Epithelial cell of esophagus (primary cell): ENCODE data around the gene MERTK.
A peak's percentile ranks its signal among the peaks of the same experiment; 100 is the strongest.
"Not testable (repeated sequence)": the region's sequence is repeated elsewhere in the genome, so short reads cannot be mapped to it uniquely, and the experiment has no call there.

Experiments
- DNase-seq: peaks from one replicate; pipeline ENCODE4 v3.0.0; 2010; ENCODE audit warnings: low read depth
- H3K4me3 ChIP-seq: 2 replicates; pipeline ENCODE4 v1.5.1; 2011; ENCODE audit warnings: mild to moderate bottlenecking, low read length, control low read depth
- TF ChIP-seq, protein P1 (sequence below): IDR thresholded peaks from 2 replicates; pipeline ENCODE4 v1.5.1; 2011; ENCODE audit warnings: low read depth, mild to moderate bottlenecking, low read length, control low read depth, inconsistent platforms; ENCODE audit not compliant: insufficient read depth; ENCODE audit errors: missing control alignments

MERTK gene

DNA sequence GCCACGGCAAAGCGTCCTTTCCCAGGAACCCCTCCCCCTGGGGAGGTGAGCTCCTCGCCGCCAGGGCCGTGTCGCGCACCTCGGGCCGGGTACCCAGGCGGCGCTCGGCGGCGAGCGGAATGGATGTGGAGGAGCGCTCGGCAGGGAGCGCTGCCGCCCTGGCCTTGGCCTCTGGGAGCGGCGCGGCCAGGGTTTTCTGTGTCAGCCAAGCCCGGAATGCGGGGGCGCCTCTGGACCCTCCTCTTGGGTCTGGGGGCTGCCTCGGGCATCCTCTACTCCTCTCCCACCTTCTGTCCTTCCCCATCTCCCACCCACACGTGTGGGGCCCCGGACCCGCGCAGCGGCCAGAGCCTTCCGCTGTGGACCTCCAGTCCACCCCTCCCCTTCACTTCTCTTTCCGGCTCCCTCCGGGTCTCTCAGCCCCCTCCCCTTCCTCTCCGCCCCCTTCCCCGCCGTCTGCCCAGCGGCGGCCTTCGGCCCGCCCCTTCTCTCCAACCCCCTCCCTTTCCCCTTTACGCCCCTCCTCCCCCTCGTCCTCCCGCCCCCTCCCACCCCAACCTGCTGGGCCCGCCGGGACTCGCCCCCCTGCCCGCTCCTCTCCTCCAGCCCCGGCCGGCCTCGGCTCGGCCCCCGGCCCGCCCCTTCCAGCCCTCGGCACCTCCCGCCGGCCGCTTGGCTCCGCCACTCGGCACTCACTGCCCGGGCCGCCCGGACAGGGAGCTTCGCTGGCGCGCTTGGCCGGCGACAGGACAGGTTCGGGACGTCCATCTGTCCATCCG, at the start of gene MERTK:
TSS of gene MERTK (plus strand) at position 684 of the 779 bp plus-strand sequence. CDS start 129 bp downstream, outside the sequence.
- TF ChIP-seq, protein P1, sequence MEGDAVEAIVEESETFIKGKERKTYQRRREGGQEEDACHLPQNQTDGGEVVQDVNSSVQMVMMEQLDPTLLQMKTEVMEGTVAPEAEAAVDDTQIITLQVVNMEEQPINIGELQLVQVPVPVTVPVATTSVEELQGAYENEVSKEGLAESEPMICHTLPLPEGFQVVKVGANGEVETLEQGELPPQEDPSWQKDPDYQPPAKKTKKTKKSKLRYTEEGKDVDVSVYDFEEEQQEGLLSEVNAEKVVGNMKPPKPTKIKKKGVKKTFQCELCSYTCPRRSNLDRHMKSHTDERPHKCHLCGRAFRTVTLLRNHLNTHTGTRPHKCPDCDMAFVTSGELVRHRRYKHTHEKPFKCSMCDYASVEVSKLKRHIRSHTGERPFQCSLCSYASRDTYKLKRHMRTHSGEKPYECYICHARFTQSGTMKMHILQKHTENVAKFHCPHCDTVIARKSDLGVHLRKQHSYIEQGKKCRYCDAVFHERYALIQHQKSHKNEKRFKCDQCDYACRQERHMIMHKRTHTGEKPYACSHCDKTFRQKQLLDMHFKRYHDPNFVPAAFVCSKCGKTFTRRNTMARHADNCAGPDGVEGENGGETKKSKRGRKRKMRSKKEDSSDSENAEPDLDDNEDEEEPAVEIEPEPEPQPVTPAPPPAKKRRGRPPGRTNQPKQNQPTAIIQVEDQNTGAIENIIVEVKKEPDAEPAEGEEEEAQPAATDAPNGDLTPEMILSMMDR: no peak
- DNase-seq: peak; percentile 61
- peak within 1 kb of the TSS; percentile 47 for H3K4me3 ChIP-seq

DNA sequence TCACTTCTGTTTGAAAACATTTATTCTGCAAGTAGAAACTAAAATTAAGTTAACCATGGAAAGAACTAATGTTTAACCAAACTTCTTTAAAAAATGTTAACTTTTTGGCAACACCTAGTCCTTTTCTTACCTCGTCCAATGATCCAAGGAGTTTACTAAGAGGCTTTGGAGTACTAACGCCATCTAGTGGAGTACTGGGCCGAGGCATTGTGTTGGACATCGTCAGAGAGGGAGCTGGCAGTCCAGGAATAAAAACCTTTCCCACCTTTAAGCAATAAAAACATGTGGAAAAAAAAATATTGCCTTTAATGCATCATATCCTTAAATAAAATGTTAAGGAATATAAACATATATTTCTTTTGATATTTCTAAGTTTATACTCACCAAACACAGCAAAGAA, 47.8 kb upstream of the MERTK start:
- TF ChIP-seq, protein P1: peak; percentile 49
- not testable (repeated sequence) for H3K4me3 ChIP-seq
- DNase-seq: peak; percentile 36

DNA sequence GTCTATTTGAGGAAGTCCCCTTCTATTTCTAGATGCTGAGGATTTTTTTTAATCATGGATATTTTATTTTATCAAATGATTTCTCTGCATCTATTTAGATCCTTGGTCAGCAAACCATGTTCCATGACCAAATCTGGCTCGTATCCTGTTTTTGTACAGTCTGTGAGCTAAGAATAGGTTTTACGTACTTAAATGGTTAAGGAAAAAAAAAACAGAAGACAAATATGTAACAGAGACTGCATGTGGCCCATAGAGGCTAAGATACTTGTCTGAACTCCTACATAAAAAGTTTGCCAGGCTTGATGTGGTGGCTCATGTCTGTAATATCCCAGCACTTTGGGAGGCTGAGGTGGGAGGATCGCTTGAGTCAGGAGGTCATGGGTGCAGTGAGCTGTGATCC, 45.9 kb upstream of the MERTK start:
- H3K4me3 ChIP-seq, DNase-seq: not testable (repeated sequence)

- DNase-seq, H3K4me3 ChIP-seq: not testable (repeated sequence)
Measured at GRCh38 chr2:111860005-111860404, 38.4 kb upstream of the MERTK start.

- not testable (repeated sequence) for DNase-seq, H3K4me3 ChIP-seq
Measured at GRCh38 chr2:111865124-111865523, 33.3 kb upstream of the MERTK start.

DNA sequence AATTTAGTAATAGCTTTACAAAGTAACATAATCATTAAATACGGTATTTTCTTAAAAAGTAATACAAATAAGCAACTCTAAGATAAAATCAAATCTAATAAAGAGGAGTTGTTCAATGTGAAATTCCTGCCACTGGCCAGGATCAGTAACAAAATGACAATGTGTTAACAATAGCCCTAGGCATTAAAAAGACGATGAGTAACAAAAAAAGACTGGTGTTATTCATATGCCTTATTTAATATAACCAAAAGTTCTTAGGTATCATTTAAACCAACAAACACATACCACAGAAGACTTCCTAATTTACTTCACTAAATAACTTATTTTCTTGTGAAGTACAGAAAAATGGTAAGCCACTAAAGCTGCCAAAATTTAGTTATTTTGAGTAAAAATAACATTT, 25.6 kb upstream of the MERTK start:
- DNase-seq, H3K4me3 ChIP-seq: not testable (repeated sequence)

DNA sequence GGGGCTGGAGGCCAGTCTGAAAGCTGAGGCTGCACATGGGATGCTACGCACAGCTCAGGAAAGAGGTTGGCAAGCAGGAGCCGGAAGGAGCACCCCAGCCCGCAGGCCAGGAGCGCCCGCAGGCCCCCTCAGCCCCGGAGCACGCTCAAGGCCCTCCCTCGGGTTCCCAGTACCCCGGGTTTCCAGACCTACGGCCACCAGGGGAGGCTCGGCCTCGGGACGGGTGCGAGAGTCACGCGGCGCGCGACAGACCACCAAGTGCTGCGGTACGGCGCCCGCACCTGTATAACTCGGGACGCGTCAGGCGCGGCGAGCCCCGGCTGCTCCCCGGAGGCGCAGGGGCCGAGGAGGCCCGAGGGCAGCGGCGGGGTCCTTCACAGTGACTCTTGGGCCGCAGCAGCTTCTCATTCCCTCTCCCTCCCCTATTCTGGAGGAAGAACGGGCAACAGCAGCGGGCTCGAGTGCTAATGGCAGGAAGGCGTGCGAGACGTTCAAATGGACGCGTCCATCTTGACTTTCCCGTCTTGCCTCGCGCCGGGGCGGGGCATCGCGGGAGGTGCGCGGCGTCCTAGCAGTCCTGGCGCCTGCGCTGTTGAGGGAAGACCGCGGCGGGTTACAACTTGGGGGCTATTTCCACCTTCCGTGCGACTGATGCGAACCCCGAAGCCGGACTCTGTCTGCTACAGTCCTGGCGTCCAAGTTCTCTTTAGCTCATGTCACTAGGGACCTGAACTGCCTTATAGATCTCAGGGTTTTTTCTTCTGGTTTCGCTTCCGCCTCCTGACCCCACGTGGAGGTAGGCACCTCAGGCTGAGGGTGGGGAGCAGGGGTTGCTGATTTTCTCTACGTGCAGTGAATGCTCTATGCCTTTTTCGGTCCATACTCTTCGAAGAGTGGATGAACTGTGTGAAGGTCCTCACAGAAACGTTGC, 14.5 kb upstream of the MERTK start, which contains the start of gene ANAPC1:
TSS of gene ANAPC1 (minus strand) at position 533 of the 931 bp plus-strand sequence. CDS start 3,368 bp downstream, outside the sequence.
- DNase-seq: peak; percentile 88
- peak within 1 kb of the TSS; percentile 85 for H3K4me3 ChIP-seq
- TF ChIP-seq, protein P1: no peak

DNA sequence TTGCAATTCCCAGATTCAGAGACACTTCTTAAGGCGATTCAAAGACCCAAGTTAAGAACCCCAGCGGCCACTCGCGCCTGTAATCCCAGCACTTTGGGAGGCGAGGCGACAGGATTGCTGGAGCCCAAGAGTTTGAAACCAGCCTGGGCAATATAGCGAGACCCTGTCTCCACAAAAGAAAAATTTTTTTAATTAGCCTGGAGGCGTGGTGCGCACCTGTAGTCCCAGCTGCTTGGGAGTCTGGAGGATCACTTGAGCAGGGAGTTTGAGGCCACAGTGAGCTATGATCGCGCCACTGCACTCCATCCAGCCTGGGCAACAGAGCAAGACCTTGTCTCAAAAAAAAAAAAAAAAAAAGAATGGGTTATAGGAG, 13.8 kb upstream of the MERTK start:
- DNase-seq: no peak
- peak overlapping the region; percentile 85 for H3K4me3 ChIP-seq
- TF ChIP-seq, protein P1: no peak

DNA sequence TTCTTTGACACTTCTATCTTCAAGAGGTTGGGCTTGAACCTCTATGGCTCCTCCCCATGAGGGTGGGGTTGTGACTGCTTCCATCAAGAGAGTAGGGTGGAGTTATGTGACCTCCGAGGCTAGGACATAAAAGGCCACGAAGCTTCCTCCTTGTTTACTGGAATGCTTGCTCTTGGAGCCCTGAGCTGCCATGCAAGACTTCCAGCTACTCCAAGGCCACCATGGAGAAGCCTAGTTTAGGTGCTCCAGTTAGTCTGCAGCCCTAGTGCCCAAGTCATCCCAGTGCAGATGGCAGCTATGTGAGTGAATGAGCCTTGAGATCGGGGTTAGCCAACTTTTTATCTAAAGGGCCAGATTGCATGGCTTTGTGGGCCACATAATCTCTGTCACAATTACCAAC, 2.4 kb upstream of the MERTK start:
- no peak overlapping the region for H3K4me3 ChIP-seq
- TF ChIP-seq, protein P1: no peak
- DNase-seq: no peak
